ENCODE measurements around the gene FGGY. TPM values are rescaled to one million over a fixed set of nuclear protein-coding genes. Genes with fewer than 3 reads are reported as not detected.
"Not testable (repeated sequence)": the region's sequence is repeated elsewhere in the genome, so short reads cannot be mapped to it uniquely, and the experiment has no call there.

The FGGY gene
- total and polyA plus RNA-seq, 11 donors: 7.2 to 42.9 (median 32.0) TPM

DNA sequence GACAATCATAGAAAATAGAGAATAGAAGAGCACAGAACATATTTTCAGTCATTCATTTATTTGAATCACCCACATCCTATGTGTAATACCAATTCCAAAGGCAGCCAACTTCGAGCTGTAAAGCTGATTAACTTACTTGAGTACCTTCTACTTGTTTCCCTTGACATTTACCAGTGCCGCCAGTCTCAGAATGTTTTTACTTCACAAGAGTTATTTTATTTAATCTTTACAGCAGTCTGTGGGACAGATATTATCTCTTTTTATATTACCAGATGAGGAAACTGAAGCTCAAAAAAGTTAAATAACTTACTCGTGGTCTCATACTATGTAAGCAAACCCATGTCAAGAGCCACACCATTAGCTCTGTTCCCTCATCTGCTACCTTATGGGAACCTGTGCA lies 56.6 kb downstream of the FGGY start:
- intact Hi-C loops (cut with DNase I): no loop called here
- ATAC-seq (no peak), DNase-seq (no peak)
- Histone ChIP-seq H3K27ac (no peak overlapping the region), H3K27me3 (no peaks in the 10 kb centered on the region), H3K4me1 (peaks cover 0 to 17% (median 0%) of the 10 kb centered on the region in 12 donors), H3K36me3 (no peaks in the 10 kb centered on the region), H3K4me3 (no peak overlapping the region), H3K9me3 (no peaks in the 10 kb centered on the region)
- WGBS, 4 donors: 91 to 96% (median 95%) methylated on average over 3 of the region's 3 CpGs
- TF ChIP-seq POLR2A (IDR thresholded peaks at IDR 0.05): no peak
- TF ChIP-seq, protein P1, sequence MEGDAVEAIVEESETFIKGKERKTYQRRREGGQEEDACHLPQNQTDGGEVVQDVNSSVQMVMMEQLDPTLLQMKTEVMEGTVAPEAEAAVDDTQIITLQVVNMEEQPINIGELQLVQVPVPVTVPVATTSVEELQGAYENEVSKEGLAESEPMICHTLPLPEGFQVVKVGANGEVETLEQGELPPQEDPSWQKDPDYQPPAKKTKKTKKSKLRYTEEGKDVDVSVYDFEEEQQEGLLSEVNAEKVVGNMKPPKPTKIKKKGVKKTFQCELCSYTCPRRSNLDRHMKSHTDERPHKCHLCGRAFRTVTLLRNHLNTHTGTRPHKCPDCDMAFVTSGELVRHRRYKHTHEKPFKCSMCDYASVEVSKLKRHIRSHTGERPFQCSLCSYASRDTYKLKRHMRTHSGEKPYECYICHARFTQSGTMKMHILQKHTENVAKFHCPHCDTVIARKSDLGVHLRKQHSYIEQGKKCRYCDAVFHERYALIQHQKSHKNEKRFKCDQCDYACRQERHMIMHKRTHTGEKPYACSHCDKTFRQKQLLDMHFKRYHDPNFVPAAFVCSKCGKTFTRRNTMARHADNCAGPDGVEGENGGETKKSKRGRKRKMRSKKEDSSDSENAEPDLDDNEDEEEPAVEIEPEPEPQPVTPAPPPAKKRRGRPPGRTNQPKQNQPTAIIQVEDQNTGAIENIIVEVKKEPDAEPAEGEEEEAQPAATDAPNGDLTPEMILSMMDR (IDR thresholded peaks at IDR 0.05): no peak

DNA sequence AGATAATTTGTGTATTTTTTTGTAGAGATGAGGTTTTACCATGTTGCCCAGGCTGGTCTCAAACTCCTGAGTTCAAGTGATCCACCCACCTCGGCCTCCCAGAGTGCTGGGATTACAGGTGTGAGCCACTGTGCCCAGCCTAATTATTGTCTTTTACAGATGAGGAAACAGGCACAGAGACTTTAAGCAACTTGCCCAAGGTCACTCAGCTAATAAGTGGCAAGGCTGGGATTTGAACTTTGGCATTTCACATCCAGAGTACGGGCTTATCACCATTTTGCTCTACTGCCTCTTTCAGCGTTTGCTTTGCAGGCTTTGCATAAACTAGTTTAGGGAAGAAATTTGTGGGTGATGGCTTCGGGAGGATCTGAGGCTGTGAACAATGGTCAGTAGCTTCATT lies 57.3 kb downstream of the FGGY start:
- 84 to 93% (median 88%) methylated on average over 4 of the region's 4 CpGs for WGBS, 4 donors
- peak overlapping the region in 2 of 12 donors; percentile 54 to 57 for H3K27ac ChIP-seq
- H3K27me3 ChIP-seq; ATAC-seq; DNase-seq; H3K36me3 ChIP-seq; H3K9me3 ChIP-seq; H3K4me3 ChIP-seq; intact Hi-C loops (cut with DNase I): not testable (repeated sequence)
- H3K4me1 ChIP-seq: peaks cover 0 to 17% (median 0%) of the 10 kb centered on the region in 12 donors

- Histone ChIP-seq H3K4me1 (peaks cover 0 to 17% (median 0%) of the 10 kb centered on the region in 12 donors), H3K27me3 (no peaks in the 10 kb centered on the region), H3K4me3 (no peak overlapping the region), H3K27ac (peak overlapping the region in 5 of 12 donors; percentile 29 to 57 (median 40)), H3K9me3 (no peaks in the 10 kb centered on the region), H3K36me3 (no peaks in the 10 kb centered on the region)
- DNase-seq (peak in 4 of 5 donors; percentile 23 to 45 (median 32)), ATAC-seq (peak in 3 of 4 donors; percentile 37 to 74 (median 54))
- WGBS, 4 donors: 71 to 82% (median 73%) methylated on average over 5 of the region's 5 CpGs
- no peak for TF ChIP-seq POLR2A (IDR thresholded peaks at IDR 0.05)
- TF ChIP-seq, protein P1 (IDR thresholded peaks at IDR 0.05): no peak
- intact Hi-C loops (cut with DNase I): no loop called here
These were observed 57.9 kb downstream of the FGGY start for GRCh38 chr1:59354709-59355337.

DNA sequence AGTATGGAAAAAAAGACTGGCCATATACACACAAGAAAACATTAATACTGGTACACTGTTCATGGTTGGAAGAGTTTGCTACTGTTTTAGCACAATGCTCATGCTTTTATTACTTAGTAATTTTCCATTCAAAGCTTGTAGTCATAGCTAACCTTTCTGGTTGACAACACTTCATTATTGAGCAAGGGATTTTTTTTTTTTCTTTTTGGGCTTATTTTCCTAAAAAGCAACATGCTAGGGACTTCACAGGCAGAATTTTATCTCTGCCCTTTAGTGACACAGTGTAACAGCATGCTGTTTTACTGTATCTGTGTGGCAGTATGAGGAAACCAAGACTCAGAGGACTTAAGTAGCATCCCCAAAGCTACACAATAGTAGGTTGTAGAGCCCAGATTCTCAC lies 58.5 kb downstream of the FGGY start:
- ATAC-seq (peak in 3 of 4 donors; percentile 44 to 66 (median 62)), DNase-seq (no peak)
- intact Hi-C loops (cut with DNase I): no loop called here
- H3K27me3 ChIP-seq: no peaks in the 10 kb centered on the region
- no peak for TF ChIP-seq POLR2A (IDR thresholded peaks at IDR 0.05)
- TF ChIP-seq, protein P1 (IDR thresholded peaks at IDR 0.05): no peak
- peak overlapping the region in 3 of 12 donors; percentile 29 to 57 (median 54) for H3K27ac ChIP-seq
- H3K9me3 ChIP-seq: no peaks in the 10 kb centered on the region
- H3K4me1 ChIP-seq: peaks cover 0 to 17% (median 0%) of the 10 kb centered on the region in 12 donors
- no peak overlapping the region for H3K4me3 ChIP-seq
- no peaks in the 10 kb centered on the region for H3K36me3 ChIP-seq

GRCh38 chr1:59356627-59357026 lies 59.7 kb downstream of the FGGY start:
- DNase-seq: no peak
- H3K27ac ChIP-seq: no peak overlapping the region
- peaks cover 0 to 21% (median 0%) of the 10 kb centered on the region in 12 donors for H3K4me1 ChIP-seq
- no peaks in the 10 kb centered on the region for H3K27me3 ChIP-seq
- H3K36me3 ChIP-seq: no peaks in the 10 kb centered on the region
- H3K4me3 ChIP-seq: no peak overlapping the region
- intact Hi-C loops (cut with DNase I): no loop called here
- WGBS, 4 donors: 79 to 95% (median 90%) methylated on average over 1 of the region's 1 CpG
- no peak for TF ChIP-seq POLR2A (IDR thresholded peaks at IDR 0.05)
- TF ChIP-seq, protein P1 (IDR thresholded peaks at IDR 0.05): no peak
- no peak for ATAC-seq
- no peaks in the 10 kb centered on the region for H3K9me3 ChIP-seq
